Trophoblast cell (in vitro differentiated cells and primary cell): ENCODE measurements around the gene ADGRL4.

ENCODE experiments used
- DNase-seq, 2 donors: peaks; one replicate each; pipeline ENCODE4 v3.0.0-alpha.2; 2016
- H2AFZ ChIP-seq: 2 replicates; pipeline ENCODE4 v1.6.1; 2013; ENCODE audit warnings: low read length, moderate library complexity, mild to moderate bottlenecking; ENCODE audit not compliant: insufficient read depth, poor library complexity
- H2AK5ac ChIP-seq: 2 replicates; pipeline ENCODE4 v1.6.1; 2013; ENCODE audit warnings: mild to moderate bottlenecking, low read length
- H2BK120ac ChIP-seq: 2 replicates; pipeline ENCODE4 v1.6.1; 2013; ENCODE audit warnings: low read length, mild to moderate bottlenecking, moderate library complexity; ENCODE audit not compliant: insufficient read depth, poor library complexity
- H2BK12ac ChIP-seq: 2 replicates; pipeline ENCODE4 v1.6.1; 2013; ENCODE audit warnings: mild to moderate bottlenecking, low read length, moderate library complexity
- H2BK5ac ChIP-seq: 2 replicates; pipeline ENCODE4 v1.6.1; 2013; ENCODE audit warnings: low read length, low read depth, moderate library complexity, mild to moderate bottlenecking; ENCODE audit not compliant: poor library complexity
- H3K14ac ChIP-seq: 2 replicates; pipeline ENCODE4 v1.6.1; 2013; ENCODE audit warnings: mild to moderate bottlenecking, low read length
- H3K18ac ChIP-seq: 2 replicates; pipeline ENCODE4 v1.6.1; 2013; ENCODE audit warnings: mild to moderate bottlenecking, low read length
- H3K23ac ChIP-seq: 2 replicates; pipeline ENCODE4 v1.6.1; 2013; ENCODE audit warnings: low read length
- H3K27ac ChIP-seq: 2 replicates; pipeline ENCODE4 v1.5.1; 2013; ENCODE audit warnings: low read depth, mild to moderate bottlenecking, inconsistent platforms, low read length, moderate library complexity
- H3K27me3 ChIP-seq: 2 replicates; pipeline ENCODE4 v1.6.1; 2013; ENCODE audit warnings: inconsistent platforms, mild to moderate bottlenecking, low read length, moderate library complexity; ENCODE audit not compliant: insufficient read depth
- H3K36me3 ChIP-seq, 2 experiments: 1 replicate in 1 of 2; 2 replicates in 1 of 2; pipeline ENCODE4 v1.6.1; 2013; ENCODE audit warnings: low read length in 2 of 2, mild to moderate bottlenecking in 2 of 2, moderate library complexity in 1 of 2; ENCODE audit not compliant: insufficient read depth in 2 of 2, control insufficient read depth in 1 of 2
- H3K4ac ChIP-seq: 2 replicates; pipeline ENCODE4 v1.6.1; 2013; ENCODE audit warnings: low read depth, mild to moderate bottlenecking, low read length, moderate library complexity
- H3K4me1 ChIP-seq, 2 experiments: 1 replicate in 1 of 2; 2 replicates in 1 of 2; pipeline ENCODE4 v1.6.1; 2013; ENCODE audit warnings: low read length in 2 of 2, mild to moderate bottlenecking in 2 of 2, moderate library complexity in 1 of 2; ENCODE audit not compliant: insufficient read depth in 2 of 2, control insufficient read depth in 1 of 2
- H3K4me2 ChIP-seq: 2 replicates; pipeline ENCODE4 v1.6.1; 2013; ENCODE audit warnings: inconsistent platforms, mild to moderate bottlenecking, low read length, moderate library complexity
- H3K4me3 ChIP-seq: 2 replicates; pipeline ENCODE4 v1.5.1; 2013; ENCODE audit warnings: mild to moderate bottlenecking, low read depth, low read length, inconsistent platforms
- H3K79me1 ChIP-seq: one replicate; pipeline ENCODE4 v1.6.1; 2013; ENCODE audit warnings: low read length
- H3K79me2 ChIP-seq: 2 replicates; pipeline ENCODE4 v1.6.1; 2013; ENCODE audit warnings: low read length, mild to moderate bottlenecking; ENCODE audit not compliant: control insufficient read depth, insufficient read depth, poor library complexity
- H3K9ac ChIP-seq: 2 replicates; pipeline ENCODE4 v1.6.1; 2013; ENCODE audit warnings: mild to moderate bottlenecking, low read length
- H3K9me3 ChIP-seq: 2 replicates; pipeline ENCODE4 v1.6.1; 2013; ENCODE audit warnings: low read depth, mild to moderate bottlenecking, control low read depth, inconsistent platforms, low read length; ENCODE audit not compliant: insufficient read depth
- H4K12ac ChIP-seq: 2 replicates; pipeline ENCODE4 v1.6.1; 2013; ENCODE audit warnings: low read depth, mild to moderate bottlenecking, low read length, moderate library complexity
- H4K8ac ChIP-seq: 2 replicates; pipeline ENCODE4 v1.6.1; 2013; ENCODE audit warnings: low read depth, mild to moderate bottlenecking, low read length, moderate library complexity
- H4K91ac ChIP-seq: one replicate; pipeline ENCODE4 v1.6.1; 2013; ENCODE audit warnings: low read depth, mild to moderate bottlenecking, low read length, moderate library complexity
- WGBS: extraction: QIAGEN DNeasy Blood & Tissue Kit; methylation state at CpG from one replicate; pipeline ENCODE4 v1.1.7; 2013; ENCODE audit warnings: missing lambda C conversion rate; ENCODE audit not compliant: insufficient read length, insufficient coverage; ENCODE audit errors: extremely low coverage; 5-methylcytosine and 5-hydroxymethylcytosine counted together

ADGRL4 gene

GRCh38 chr1:78913950-78914349 lies 92.6 kb downstream of the ADGRL4 start:
- Histone ChIP-seq H2AK5ac (no peak overlapping the region), H2BK12ac (no peak overlapping the region), H4K91ac (no peak overlapping the region), H3K27ac (no peak overlapping the region), H3K36me3 (no peaks in the 10 kb centered on the region), H3K4me3 (no peak overlapping the region), H4K8ac (no peak overlapping the region), H3K4me2 (no peak overlapping the region), H3K4me1 (no peaks in the 10 kb centered on the region), H3K79me2 (no peaks in the 10 kb centered on the region), H3K14ac (no peak overlapping the region), H3K4ac (no peak overlapping the region), H3K27me3 (no peaks in the 10 kb centered on the region), H2BK5ac (no peak overlapping the region), H3K9me3 (no peaks in the 10 kb centered on the region), H2AFZ (no peak overlapping the region), H3K23ac (no peak overlapping the region), H3K18ac (no peak overlapping the region), H2BK120ac (no peak overlapping the region), H4K12ac (no peak overlapping the region), H3K79me1 (no peaks in the 10 kb centered on the region), H3K9ac (no peak overlapping the region)
- no CpG with 5 or more reads among the region's 2 CpGs for WGBS
- DNase-seq, result no peak

- H4K12ac ChIP-seq, result no peak overlapping the region
- H3K79me1 ChIP-seq, result no peaks in the 10 kb centered on the region
- no peak overlapping the region for H3K4me2 ChIP-seq
- H3K4me3 ChIP-seq, result no peak overlapping the region
- no peaks in the 10 kb centered on the region for H3K27me3 ChIP-seq
- no peak overlapping the region for H2AK5ac ChIP-seq
- H3K79me2 ChIP-seq, result no peaks in the 10 kb centered on the region
- no peak overlapping the region for H2AFZ ChIP-seq
- no peak overlapping the region for H3K27ac ChIP-seq
- no peak overlapping the region for H3K14ac ChIP-seq
- H4K8ac ChIP-seq, result no peak overlapping the region
- H3K4ac ChIP-seq, result no peak overlapping the region
- no CpG with 5 or more reads among the region's 3 CpGs for WGBS
- H2BK120ac ChIP-seq, result no peak overlapping the region
- no peak overlapping the region for H3K23ac ChIP-seq
- H3K18ac ChIP-seq, result no peak overlapping the region
- no peak overlapping the region for H3K9ac ChIP-seq
- H4K91ac ChIP-seq, result no peak overlapping the region
- H3K4me1 ChIP-seq, result no peaks in the 10 kb centered on the region
- H2BK12ac ChIP-seq, result no peak overlapping the region
- H3K9me3 ChIP-seq, result no peaks in the 10 kb centered on the region
- H2BK5ac ChIP-seq, result no peak overlapping the region
- no peak for DNase-seq
- no peaks in the 10 kb centered on the region for H3K36me3 ChIP-seq
Measured at GRCh38 chr1:78911956-78912880, 94.3 kb downstream of the ADGRL4 start.

- Histone ChIP-seq H2AK5ac (no peak overlapping the region), H3K4me1 (no peaks in the 10 kb centered on the region), H3K18ac (no peak overlapping the region), H3K27me3 (no peaks in the 10 kb centered on the region), H3K4me2 (no peak overlapping the region), H2BK12ac (no peak overlapping the region), H3K79me2 (no peaks in the 10 kb centered on the region), H4K8ac (no peak overlapping the region), H4K12ac (no peak overlapping the region), H2BK5ac (no peak overlapping the region), H2BK120ac (no peak overlapping the region), H3K9ac (no peak overlapping the region), H3K9me3 (no peaks in the 10 kb centered on the region), H3K14ac (no peak overlapping the region), H3K27ac (no peak overlapping the region), H3K36me3 (no peaks in the 10 kb centered on the region), H3K79me1 (no peaks in the 10 kb centered on the region), H3K4me3 (no peak overlapping the region), H4K91ac (no peak overlapping the region), H2AFZ (no peak overlapping the region), H3K4ac (no peak overlapping the region), H3K23ac (no peak overlapping the region)
- DNase-seq, result no peak
- no CpG with 5 or more reads among the region's 1 CpG for WGBS
Measured at GRCh38 chr1:78902641-78903040, 103.9 kb downstream of the ADGRL4 start.

GRCh38 chr1:78894811-78895210 lies 111.7 kb downstream of the ADGRL4 start:
- no CpG with 5 or more reads among the region's 2 CpGs for WGBS
- Histone ChIP-seq H3K9ac (no peak overlapping the region), H3K14ac (no peak overlapping the region)

More at GRCh38 chr1:78894811-78895210, 111.7 kb downstream of the ADGRL4 start:
- Histone ChIP-seq H4K8ac (no peak overlapping the region), H4K12ac (no peak overlapping the region), H3K27me3 (no peaks in the 10 kb centered on the region), H3K9me3 (no peaks in the 10 kb centered on the region), H3K4me1 (no peaks in the 10 kb centered on the region), H3K79me1 (no peaks in the 10 kb centered on the region), H2BK12ac (no peak overlapping the region), H2BK5ac (no peak overlapping the region), H3K27ac (no peak overlapping the region), H3K18ac (no peak overlapping the region), H2AK5ac (no peak overlapping the region), H2BK120ac (no peak overlapping the region), H2AFZ (no peak overlapping the region), H4K91ac (no peak overlapping the region), H3K4ac (no peak overlapping the region), H3K36me3 (no peaks in the 10 kb centered on the region), H3K4me2 (no peak overlapping the region), H3K23ac (no peak overlapping the region), H3K79me2 (no peaks in the 10 kb centered on the region), H3K4me3 (no peak overlapping the region)
- peak in 1 of 2 donors; percentile 31 for DNase-seq
